ENCODE results near the gene LVRN.

Gene LVRN

DNA sequence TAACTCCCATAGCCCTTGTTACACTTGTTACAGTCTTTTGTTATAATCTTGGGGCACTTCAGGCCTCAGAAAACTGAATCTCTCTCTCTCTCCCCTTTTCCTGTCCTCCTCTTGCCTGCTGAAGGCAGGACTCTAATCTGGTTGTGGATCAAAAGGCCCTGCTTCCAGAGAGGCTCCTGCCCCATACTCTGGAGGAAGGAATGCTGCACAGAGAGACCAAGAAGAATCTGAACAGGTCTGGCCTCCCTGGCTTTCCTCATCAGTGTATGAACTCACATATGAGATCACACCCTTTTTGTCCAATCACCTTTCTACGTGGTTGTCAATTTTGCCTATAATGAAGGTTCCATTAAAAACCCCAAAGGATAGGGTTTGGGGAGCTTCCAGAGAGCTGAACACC is 26.2 kb upstream of the LVRN start:
- no peak for DNase-seq (ENCODE audit: low read depth)
- TF ChIP-seq, protein P1, sequence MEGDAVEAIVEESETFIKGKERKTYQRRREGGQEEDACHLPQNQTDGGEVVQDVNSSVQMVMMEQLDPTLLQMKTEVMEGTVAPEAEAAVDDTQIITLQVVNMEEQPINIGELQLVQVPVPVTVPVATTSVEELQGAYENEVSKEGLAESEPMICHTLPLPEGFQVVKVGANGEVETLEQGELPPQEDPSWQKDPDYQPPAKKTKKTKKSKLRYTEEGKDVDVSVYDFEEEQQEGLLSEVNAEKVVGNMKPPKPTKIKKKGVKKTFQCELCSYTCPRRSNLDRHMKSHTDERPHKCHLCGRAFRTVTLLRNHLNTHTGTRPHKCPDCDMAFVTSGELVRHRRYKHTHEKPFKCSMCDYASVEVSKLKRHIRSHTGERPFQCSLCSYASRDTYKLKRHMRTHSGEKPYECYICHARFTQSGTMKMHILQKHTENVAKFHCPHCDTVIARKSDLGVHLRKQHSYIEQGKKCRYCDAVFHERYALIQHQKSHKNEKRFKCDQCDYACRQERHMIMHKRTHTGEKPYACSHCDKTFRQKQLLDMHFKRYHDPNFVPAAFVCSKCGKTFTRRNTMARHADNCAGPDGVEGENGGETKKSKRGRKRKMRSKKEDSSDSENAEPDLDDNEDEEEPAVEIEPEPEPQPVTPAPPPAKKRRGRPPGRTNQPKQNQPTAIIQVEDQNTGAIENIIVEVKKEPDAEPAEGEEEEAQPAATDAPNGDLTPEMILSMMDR (IDR thresholded peaks at IDR 0.05; ENCODE audit: control insufficient read depth, extremely low read depth, insufficient read depth), result no peak
- H3K4me3 ChIP-seq (ENCODE audit: low read depth, low read length), result no peak overlapping the region

DNA sequence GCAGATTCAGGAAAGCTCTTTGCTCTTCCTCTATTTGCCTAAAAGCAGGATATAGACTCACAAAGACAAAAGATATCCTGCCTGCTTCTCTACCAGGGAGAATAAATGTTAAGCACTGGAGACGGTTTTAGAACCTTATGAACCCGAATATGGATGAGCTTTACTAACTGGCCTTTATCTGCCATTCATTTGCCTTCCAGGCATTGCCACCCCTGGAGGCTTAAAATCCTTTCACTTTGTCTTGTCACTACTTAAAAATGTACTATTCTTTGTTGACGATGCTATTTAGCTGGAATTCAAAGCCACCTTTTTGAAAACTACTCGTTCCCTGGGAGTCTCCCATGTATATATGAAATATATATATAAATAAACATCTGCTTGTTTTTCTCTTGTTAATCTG is 23.2 kb upstream of the LVRN start:
- TF ChIP-seq, protein P1 (IDR thresholded peaks at IDR 0.05; ENCODE audit: control insufficient read depth, extremely low read depth, insufficient read depth), result no peak
- H3K4me3 ChIP-seq (ENCODE audit: low read depth, low read length), result no peak overlapping the region
- DNase-seq (ENCODE audit: low read depth), result no peak

DNA sequence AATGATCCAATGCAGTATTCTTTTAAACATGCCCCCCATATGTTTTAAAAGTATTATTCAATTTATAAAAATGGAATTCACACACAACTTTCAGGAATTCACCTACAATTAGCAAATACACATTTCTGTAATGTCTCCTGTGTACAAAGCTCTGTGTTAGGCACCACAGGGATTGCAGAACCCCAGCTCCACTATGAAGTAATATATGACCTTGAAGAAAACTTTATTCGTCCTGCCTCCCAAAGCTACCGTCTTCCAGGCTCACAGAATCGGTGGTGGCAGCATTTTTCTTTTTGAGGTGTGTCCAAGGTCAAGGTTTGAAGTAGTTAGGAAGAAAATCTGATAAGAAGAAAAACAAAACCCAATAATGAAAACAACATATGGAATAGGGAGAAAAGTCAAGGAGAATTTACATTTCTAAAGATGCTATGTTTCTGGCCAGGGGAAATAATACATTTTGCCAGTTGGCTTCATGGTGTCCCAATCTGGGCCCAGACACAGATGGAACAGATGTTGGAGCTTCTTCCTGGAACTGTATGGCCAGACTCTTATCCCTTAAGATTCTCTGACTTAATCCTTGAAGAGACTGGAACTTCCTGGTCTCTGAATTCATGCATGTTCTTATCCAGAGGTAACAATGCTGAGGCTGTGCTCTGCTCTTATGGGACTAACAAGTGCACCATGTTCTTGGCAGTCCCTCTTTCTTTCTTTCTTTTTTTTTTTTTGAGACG is 22.0 kb upstream of the LVRN start:
- TF ChIP-seq, protein P1 (IDR thresholded peaks at IDR 0.05; ENCODE audit: control insufficient read depth, extremely low read depth, insufficient read depth), result no peak
- DNase-seq (ENCODE audit: low read depth), result no peak
- H3K4me3 ChIP-seq (ENCODE audit: low read depth, low read length), result no peak overlapping the region

DNA sequence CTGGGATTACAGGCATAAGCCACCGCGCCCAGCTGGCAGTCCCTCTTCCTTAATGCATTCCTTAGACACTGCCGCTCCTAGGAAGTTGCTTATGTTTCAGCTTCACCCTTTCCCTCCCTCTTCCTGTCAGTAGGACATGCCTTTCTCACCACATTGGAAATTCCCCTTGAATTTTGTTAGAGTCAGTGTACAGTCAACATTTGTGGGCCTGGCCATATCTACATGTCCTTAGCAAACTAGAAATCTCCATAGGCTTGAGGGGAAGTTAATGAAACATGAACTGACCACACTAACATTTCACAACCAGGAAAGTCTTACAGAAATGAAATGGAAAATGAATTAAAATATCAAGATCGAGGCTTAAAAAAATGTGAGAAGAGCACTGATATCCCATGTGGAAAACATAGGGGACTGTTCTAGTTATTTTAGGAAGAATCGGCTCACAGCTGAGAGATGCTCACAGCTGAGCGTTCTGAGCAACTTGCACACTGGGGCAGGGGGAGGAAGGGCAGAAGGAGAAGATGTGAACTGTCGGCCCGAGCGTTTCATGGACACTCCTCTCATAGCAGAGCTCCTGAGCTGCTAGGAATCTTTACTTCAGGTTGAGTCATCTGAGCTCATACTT is 21.1 kb upstream of the LVRN start:
- DNase-seq (ENCODE audit: low read depth), result no peak
- TF ChIP-seq, protein P1 (IDR thresholded peaks at IDR 0.05; ENCODE audit: control insufficient read depth, extremely low read depth, insufficient read depth), result no peak
- H3K4me3 ChIP-seq (ENCODE audit: low read depth, low read length), result no peak overlapping the region

DNA sequence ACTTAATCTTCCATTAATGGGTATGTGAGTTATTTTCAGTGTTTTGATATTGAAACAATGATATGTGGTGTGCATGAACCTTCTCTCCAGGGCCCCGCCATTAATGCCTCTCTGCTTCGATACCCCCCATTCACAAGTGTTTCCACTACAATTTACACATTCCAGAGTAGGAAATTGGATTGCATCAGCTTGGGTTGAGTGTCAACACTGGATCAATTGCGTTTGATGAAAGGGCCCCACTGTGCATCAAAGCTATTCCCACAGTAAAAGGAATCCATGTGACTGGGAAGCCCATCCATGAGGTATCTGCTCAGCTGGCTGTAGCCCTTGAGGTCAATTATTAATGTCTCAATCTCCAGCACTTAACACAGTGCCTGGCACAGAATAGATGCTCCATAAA is 17.8 kb upstream of the LVRN start:
- DNase-seq (ENCODE audit: low read depth), result no peak
- no peak overlapping the region for H3K4me3 ChIP-seq (ENCODE audit: low read depth, low read length)
- TF ChIP-seq, protein P1 (IDR thresholded peaks at IDR 0.05; ENCODE audit: control insufficient read depth, extremely low read depth, insufficient read depth), result no peak

DNA sequence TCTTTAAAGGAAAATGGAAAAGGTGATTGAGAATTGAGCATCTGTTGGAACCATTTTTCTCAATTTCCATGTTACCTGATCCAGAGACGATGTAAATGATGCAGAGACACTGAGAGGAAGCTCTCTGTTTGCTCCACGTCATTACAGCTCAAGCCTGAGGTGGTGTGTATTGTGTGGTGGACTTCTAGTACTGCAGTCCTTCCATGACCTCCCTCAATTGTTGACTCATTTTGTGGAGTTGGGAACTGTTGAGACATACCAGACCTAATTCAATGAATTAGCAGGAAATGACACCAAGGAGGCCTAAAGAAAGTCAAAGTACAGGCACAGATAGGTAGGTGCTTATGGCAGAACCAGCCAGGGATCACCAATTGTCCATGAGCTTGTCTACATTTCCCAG is 15.6 kb upstream of the LVRN start:
- DNase-seq (ENCODE audit: low read depth), result no peak
- H3K4me3 ChIP-seq (ENCODE audit: low read depth, low read length), result no peak overlapping the region
- TF ChIP-seq, protein P1 (IDR thresholded peaks at IDR 0.05; ENCODE audit: control insufficient read depth, extremely low read depth, insufficient read depth), result no peak
